ENCODE measurements around the gene EFNA5.

EFNA5 gene

DNA sequence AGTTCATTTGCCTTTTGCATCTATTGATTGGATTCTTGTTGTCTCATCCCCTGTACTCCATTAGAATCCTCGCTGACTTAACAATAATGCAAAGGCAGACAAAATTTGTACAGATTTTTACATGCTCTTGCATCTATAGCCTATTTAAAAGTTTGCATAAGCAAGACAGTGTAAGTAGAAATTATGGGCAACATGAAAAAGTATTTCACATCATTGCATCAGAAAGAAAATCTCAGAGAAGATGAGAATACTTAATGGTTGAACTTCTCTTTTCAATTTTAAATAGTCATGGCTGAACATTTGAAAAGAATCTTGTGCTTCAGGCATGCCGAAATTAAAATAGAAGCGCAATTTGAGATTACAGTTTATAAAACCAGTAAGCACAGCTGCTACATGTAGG, 226.4 kb downstream of the EFNA5 start:
- TF ChIP-seq ZNF660 (tag by site-specific recombination; IDR thresholded peaks at IDR 0.05) (0 out of 2 replicates have a peak, but pooled peaks have one; percentile 27), ZBTB17 (tag by site-specific recombination; IDR thresholded peaks at IDR 0.05) (peak; percentile 68; the same call in 1 of the 2 replicates), ZNF664 (tag by site-specific recombination; IDR thresholded peaks at IDR 0.05) (no peak), ZNF148 (tag by site-specific recombination; IDR thresholded peaks at IDR 0.05; ENCODE audit: borderline replicate concordance) (no peak), ZNF623 (tag by site-specific recombination; IDR thresholded peaks at IDR 0.05) (no peak)
- TF ChIP-seq, protein P1, sequence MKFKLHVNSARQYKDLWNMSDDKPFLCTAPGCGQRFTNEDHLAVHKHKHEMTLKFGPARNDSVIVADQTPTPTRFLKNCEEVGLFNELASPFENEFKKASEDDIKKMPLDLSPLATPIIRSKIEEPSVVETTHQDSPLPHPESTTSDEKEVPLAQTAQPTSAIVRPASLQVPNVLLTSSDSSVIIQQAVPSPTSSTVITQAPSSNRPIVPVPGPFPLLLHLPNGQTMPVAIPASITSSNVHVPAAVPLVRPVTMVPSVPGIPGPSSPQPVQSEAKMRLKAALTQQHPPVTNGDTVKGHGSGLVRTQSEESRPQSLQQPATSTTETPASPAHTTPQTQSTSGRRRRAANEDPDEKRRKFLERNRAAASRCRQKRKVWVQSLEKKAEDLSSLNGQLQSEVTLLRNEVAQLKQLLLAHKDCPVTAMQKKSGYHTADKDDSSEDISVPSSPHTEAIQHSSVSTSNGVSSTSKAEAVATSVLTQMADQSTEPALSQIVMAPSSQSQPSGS (tag by site-specific recombination; IDR thresholded peaks at IDR 0.05; ENCODE audit: low read depth), result no peak
- CTCF ChIA-PET, result no interaction called here
- Histone ChIP-seq H3K4me3 (ENCODE audit: low read depth, low read length) (no peak overlapping the region), H3K4me1 (ENCODE audit: control insufficient read depth, insufficient read depth, low read length) (peaks cover 4% of the 10 kb centered on the region; the same call in 1 of the 2 replicates), H3K9me3 (ENCODE audit: control insufficient read depth, insufficient read depth, low read depth, low read length) (no peaks in the 10 kb centered on the region), H3K36me3 (ENCODE audit: control insufficient read depth in 2 of 2, insufficient read depth in 1 of 2, low read length in 2 of 2) (no peaks in the 10 kb centered on the region), H3K27ac (ENCODE audit: extremely low read depth, low read depth, low read length) (no peak overlapping the region)
- POLR2A ChIA-PET, result no interaction called here

- ChIA-PET CTCF (no interaction called here), POLR2A (no interaction called here)
- no peaks in the 10 kb centered on the region for H3K9me3 ChIP-seq (ENCODE audit: control insufficient read depth, insufficient read depth, low read depth, low read length)
- no peaks in the 10 kb centered on the region for H3K36me3 ChIP-seq (ENCODE audit: control insufficient read depth in 2 of 2, insufficient read depth in 1 of 2, low read length in 2 of 2)
- no peak for TF ChIP-seq ZNF600 (tag by site-specific recombination; IDR thresholded peaks at IDR 0.05)
- no peak for TF ChIP-seq RBAK (tag by site-specific recombination; IDR thresholded peaks at IDR 0.05)
- TF ChIP-seq ZNF514 (tag by site-specific recombination; IDR thresholded peaks at IDR 0.05), result no peak
- TF ChIP-seq, protein P1 (tag by site-specific recombination; IDR thresholded peaks at IDR 0.05; ENCODE audit: low read depth), result no peak
- TF ChIP-seq ZNF837 (tag by site-specific recombination; IDR thresholded peaks at IDR 0.05), result no peak
- no peak for TF ChIP-seq ZNF157 (tag by site-specific recombination; IDR thresholded peaks at IDR 0.05)
- TF ChIP-seq ZIC2 (tag by site-specific recombination; IDR thresholded peaks at IDR 0.05), result no peak
- no peak for TF ChIP-seq BCL11A (tag by site-specific recombination; IDR thresholded peaks at IDR 0.05; ENCODE audit: low read depth)
- no peak for TF ChIP-seq ZNF530 (tag by site-specific recombination; IDR thresholded peaks at IDR 0.05; ENCODE audit: low read depth)
- no peak for TF ChIP-seq ZNF175 (tag by site-specific recombination; IDR thresholded peaks at IDR 0.05)
- no peak for TF ChIP-seq ZNF366 (tag by site-specific recombination; conservative IDR thresholded peaks at IDR 0.05)
- no peak overlapping the region for H3K27ac ChIP-seq (ENCODE audit: extremely low read depth, low read depth, low read length)
- no peak overlapping the region for H3K4me3 ChIP-seq (ENCODE audit: low read depth, low read length)
- peaks cover 4% of the 10 kb centered on the region; the same call in 1 of the 2 replicates for H3K4me1 ChIP-seq (ENCODE audit: control insufficient read depth, insufficient read depth, low read length)
These were observed 226.8 kb downstream of the EFNA5 start for GRCh38 chr5:107443897-107444296.

- ChIA-PET POLR2A (interaction anchor here (0.7 to 1.2 kb wide), 5 partner anchors 10 to 229 kb away, joined by 3 to 12 read pairs (median 3); no protein-coding TSS in a partner anchor), CTCF (interaction anchor here (0.7 kb wide), 1 partner anchor 55 kb away, joined by 3 read pairs; no protein-coding TSS in a partner anchor)
- no peak overlapping the region for H3K27ac ChIP-seq (ENCODE audit: extremely low read depth, low read depth, low read length)
- TF ChIP-seq TSHZ1 (tag by site-specific recombination; IDR thresholded peaks at IDR 0.05; ENCODE audit: borderline replicate concordance), result no peak
- no peak for TF ChIP-seq ZNF792 (tag by site-specific recombination; IDR thresholded peaks at IDR 0.05)
- no peak for TF ChIP-seq REPIN1 (tag by site-specific recombination; IDR thresholded peaks at IDR 0.05; ENCODE audit: low read depth)
- TF ChIP-seq ZNF555 (tag by site-specific recombination; conservative IDR thresholded peaks at IDR 0.05), result no peak
- no peak for TF ChIP-seq ZNF529 (tag by site-specific recombination; IDR thresholded peaks at IDR 0.05; ENCODE audit: insufficient replicate concordance)
- no peak for TF ChIP-seq INSM2 (tag by site-specific recombination; IDR thresholded peaks at IDR 0.05)
These were observed 228.3 kb downstream of the EFNA5 start for GRCh38 chr5:107442452-107442851.

More at GRCh38 chr5:107442452-107442851, 228.3 kb downstream of the EFNA5 start:
- Histone ChIP-seq H3K9me3 (ENCODE audit: control insufficient read depth, insufficient read depth, low read depth, low read length) (no peaks in the 10 kb centered on the region), H3K4me1 (ENCODE audit: control insufficient read depth, insufficient read depth, low read length) (peaks cover 6% of the 10 kb centered on the region; the same call in 1 of the 2 replicates), H3K4me3 (ENCODE audit: low read depth, low read length) (no peak overlapping the region), H3K36me3 (ENCODE audit: control insufficient read depth in 2 of 2, insufficient read depth in 1 of 2, low read length in 2 of 2) (no peaks in the 10 kb centered on the region)

Data from HEK293 (cell line).